Liver (tissue), 9 donors: ENCODE data around the gene RIMBP2. TPM values are rescaled to one million over a fixed set of nuclear protein-coding genes. Genes with fewer than 3 reads are reported as not detected.

Source experiments
- DNase-seq: peaks from one replicate; pipeline ENCODE4 v3.0.0-alpha.2; 2017; ENCODE audit warnings: low spot score
- H3K27ac ChIP-seq, 2 donors: one replicate each; pipeline ENCODE4 v1.7.0; 2013; ENCODE audit warnings: inconsistent platforms in 2 of 2, low read length in 2 of 2, control low read depth in 1 of 2, low read depth in 1 of 2, mild to moderate bottlenecking in 1 of 2
- H3K27me3 ChIP-seq, 4 donors: one replicate each; pipeline versions ENCODE4 v1.6.1 to v1.7.0; 2013; ENCODE audit warnings: low read length in 3 of 4, inconsistent platforms in 1 of 4, mild to moderate bottlenecking in 1 of 4, moderate library complexity in 1 of 4; ENCODE audit not compliant: control insufficient read depth in 4 of 4, insufficient read depth in 4 of 4
- H3K36me3 ChIP-seq, 4 donors: one replicate each; pipeline versions ENCODE4 v1.6.1 to v1.7.0; 2013; ENCODE audit warnings: low read length in 3 of 4, mild to moderate bottlenecking in 3 of 4, low read depth in 1 of 4, moderate library complexity in 1 of 4; ENCODE audit not compliant: control insufficient read depth in 4 of 4, insufficient read depth in 3 of 4
- H3K4me1 ChIP-seq, 4 donors: one replicate each; pipeline versions ENCODE4 v1.6.1 to v1.7.0; 2013; ENCODE audit warnings: low read length in 3 of 4, mild to moderate bottlenecking in 3 of 4, moderate library complexity in 1 of 4; ENCODE audit not compliant: control insufficient read depth in 4 of 4, insufficient read depth in 4 of 4
- H3K4me3 ChIP-seq, 3 donors: one replicate each; pipeline versions ENCODE4 v1.6.1 to v1.7.0; 2013; ENCODE audit warnings: low read length in 3 of 3, control low read depth in 1 of 3, low read depth in 1 of 3, mild to moderate bottlenecking in 1 of 3
- H3K9ac ChIP-seq, 2 donors: one replicate each; pipeline ENCODE4 v1.7.0; 2013; ENCODE audit warnings: low read length in 2 of 2, mild to moderate bottlenecking in 2 of 2, moderate library complexity in 2 of 2, control low read depth in 1 of 2, low read depth in 1 of 2
- H3K9me3 ChIP-seq, 4 donors: one replicate each; pipeline versions ENCODE4 v1.6.1 to v1.7.0; 2013; ENCODE audit warnings: low read length in 3 of 4; ENCODE audit not compliant: control insufficient read depth in 4 of 4
- ATF3 ChIP-seq: IDR thresholded peaks from 2 replicates; pipeline ENCODE4 v1.6.1; 2016; ENCODE audit warnings: antibody characterized with exemption
- CTCF ChIP-seq: fragments of 150-350 bp; IDR thresholded peaks from 2 replicates; pipeline ENCODE4 v1.5.1; 2017; ENCODE audit warnings: improper control_type of control experiment, low read depth, low read length; ENCODE audit not compliant: missing input control
- EGR1 ChIP-seq, 2 donors: IDR thresholded peaks; 2 replicates each; pipeline ENCODE4 v1.6.1; 2016 to 2018; ENCODE audit warnings: antibody characterized with exemption in 2 of 2, low read depth in 2 of 2
- FOXA1 ChIP-seq: IDR thresholded peaks from 2 replicates; pipeline ENCODE4 v1.6.1; 2016; ENCODE audit warnings: antibody characterized with exemption
- FOXA2 ChIP-seq: IDR thresholded peaks from 2 replicates; pipeline ENCODE4 v1.6.1; 2016; ENCODE audit warnings: antibody characterized with exemption
- GABPA ChIP-seq, 2 donors: IDR thresholded peaks in 1 of 2; conservative IDR thresholded peaks in 1 of 2; 2 replicates each; pipeline ENCODE4 v1.6.1; 2016; ENCODE audit warnings: antibody characterized with exemption in 2 of 2, mild to moderate bottlenecking in 1 of 2, moderate library complexity in 1 of 2
- HNF4A ChIP-seq, 2 donors: conservative IDR thresholded peaks; 2 replicates each; pipeline ENCODE4 v1.6.1; 2016; ENCODE audit warnings: antibody characterized with exemption in 2 of 2, mild to moderate bottlenecking in 2 of 2
- HNF4G ChIP-seq: IDR thresholded peaks from 2 replicates; pipeline ENCODE4 v1.6.1; 2016; ENCODE audit warnings: antibody characterized with exemption
- JUND ChIP-seq, 2 donors: IDR thresholded peaks; 2 replicates each; pipeline ENCODE4 v1.6.1; 2016; ENCODE audit warnings: antibody characterized with exemption in 2 of 2
- MAX ChIP-seq: IDR thresholded peaks from 2 replicates; pipeline ENCODE4 v1.6.1; 2016; ENCODE audit warnings: antibody characterized with exemption
- NR2F2 ChIP-seq: IDR thresholded peaks from 2 replicates; pipeline ENCODE4 v1.6.1; 2016; ENCODE audit warnings: antibody characterized with exemption
- REST ChIP-seq: IDR thresholded peaks from 2 replicates; pipeline ENCODE4 v1.6.1; 2016; ENCODE audit warnings: antibody characterized with exemption, mild to moderate bottlenecking
- RXRA ChIP-seq, 2 donors: IDR thresholded peaks; 2 replicates each; pipeline ENCODE4 v1.6.1; 2017 to 2018; ENCODE audit warnings: antibody characterized with exemption in 2 of 2, mild to moderate bottlenecking in 1 of 2
- SP1 ChIP-seq: IDR thresholded peaks from 2 replicates; pipeline ENCODE4 v1.6.1; 2018; ENCODE audit warnings: antibody characterized with exemption, mild to moderate bottlenecking
- TAF1 ChIP-seq: conservative IDR thresholded peaks from 2 replicates; pipeline ENCODE4 v1.6.1; 2016; ENCODE audit warnings: antibody characterized with exemption, mild to moderate bottlenecking
- YY1 ChIP-seq: IDR thresholded peaks from 2 replicates; pipeline ENCODE4 v1.6.1; 2016; ENCODE audit warnings: antibody characterized with exemption, mild to moderate bottlenecking
- ZBTB33 ChIP-seq: IDR thresholded peaks from 2 replicates; pipeline ENCODE4 v1.6.1; 2016; ENCODE audit warnings: antibody characterized with exemption
- WGBS: extraction: QIAGEN DNeasy Blood & Tissue Kit; methylation state at CpG from one replicate; pipeline ENCODE4 v1.1.7; 2013; 5-methylcytosine and 5-hydroxymethylcytosine counted together
- polyA plus RNA-seq, 2 donors: library from polyadenylated mRNA; stranded (reverse) in 1 of 2; unstranded in 1 of 2; fragments of 200-250 nt in 1 of 2; fragments of >200 nt in 1 of 2; fragmentation: Nextera tagmentation in 1 of 2; extraction: Ambion mirVana in 1 of 2; gene quantifications; one replicate each; pipeline versions ENCODE4 v1.2.1 to v1.2.3, GENCODE V29; 2013 to 2015
- total RNA-seq, 2 donors: library from RNA; depleted of rRNA; stranded (reverse); fragments of >200 nt; gene quantifications; one replicate each; pipeline ENCODE4 v1.2.3, GENCODE V29; 2014
- donor health status: healthy.
- donor health status: healthy.
- donor health status: healthy.
- donor health status: healthy.
- donor health status: healthy.

RIMBP2 gene
- total and polyA plus RNA-seq, 4 donors: 0.01 to 0.17 (median 0.09) TPM; not detected in 1

GRCh38 chr12:130547480-130548155 is 168.5 kb downstream of the RIMBP2 start:
- H3K27ac ChIP-seq: no peak overlapping the region
- no peak overlapping the region for H3K9ac ChIP-seq
- peaks cover 2 to 7% (median 4%) of the 10 kb centered on the region in 4 donors for H3K9me3 ChIP-seq
- DNase-seq: no peak
- no peak overlapping the region for H3K4me3 ChIP-seq
- peaks cover 0 to 2% (median 0%) of the 10 kb centered on the region in 4 donors for H3K27me3 ChIP-seq
- WGBS: 79% methylated on average over 13 of the region's 13 CpGs
- no peak for TF ChIP-seq JUND (IDR thresholded peaks at IDR 0.05)
- no peak for TF ChIP-seq RXRA (IDR thresholded peaks at IDR 0.05)
- TF ChIP-seq ZBTB33: no peak
- no peak for TF ChIP-seq HNF4A (conservative IDR thresholded peaks at IDR 0.05)
- TF ChIP-seq HNF4G: no peak
- TF ChIP-seq EGR1 (IDR thresholded peaks at IDR 0.05; ENCODE audit: low read depth in 2 of 2): no peak
- TF ChIP-seq FOXA1: no peak
- TF ChIP-seq ATF3: no peak
- TF ChIP-seq GABPA (IDR thresholded peaks at IDR 0.05 in 1 of 2, conservative IDR thresholded peaks at IDR 0.05 in 1 of 2): no peak
- no peak for TF ChIP-seq CTCF
- TF ChIP-seq NR2F2: no peak
- TF ChIP-seq TAF1: no peak
- TF ChIP-seq SP1: no peak
- no peak for TF ChIP-seq REST
- no peak for TF ChIP-seq FOXA2
- TF ChIP-seq YY1: no peak
- H3K4me1 ChIP-seq: no peaks in the 10 kb centered on the region
- no peaks in the 10 kb centered on the region for H3K36me3 ChIP-seq

GRCh38 chr12:130546494-130546893 is 169.6 kb downstream of the RIMBP2 start:
- Histone ChIP-seq H3K9me3 (peaks cover 3 to 7% (median 4%) of the 10 kb centered on the region in 4 donors), H3K27ac (no peak overlapping the region), H3K27me3 (peaks cover 0 to 2% (median 0%) of the 10 kb centered on the region in 4 donors), H3K9ac (no peak overlapping the region), H3K4me1 (no peaks in the 10 kb centered on the region), H3K4me3 (no peak overlapping the region), H3K36me3 (no peaks in the 10 kb centered on the region)
- 81% methylated on average over 11 of the region's 11 CpGs for WGBS
- DNase-seq: no peak
- TF ChIP-seq ZBTB33 (no peak), FOXA1 (no peak), SP1 (no peak), MAX (no peak), YY1 (no peak), HNF4A (conservative IDR thresholded peaks at IDR 0.05) (no peak), ATF3 (no peak), JUND (IDR thresholded peaks at IDR 0.05) (no peak), GABPA (IDR thresholded peaks at IDR 0.05 in 1 of 2, conservative IDR thresholded peaks at IDR 0.05 in 1 of 2) (no peak), NR2F2 (no peak), CTCF (no peak), FOXA2 (no peak), EGR1 (IDR thresholded peaks at IDR 0.05; ENCODE audit: low read depth in 2 of 2) (no peak), HNF4G (no peak)
